Lower lobe of right lung (tissue), 2 donors: ENCODE results near the gene ITGB3BP. TPM values are rescaled to one million over a fixed set of nuclear protein-coding genes. Genes with fewer than 3 reads are reported as not detected.

Experiments
- ATAC-seq, 2 donors: fragments of 200-7000 bp; cut with Tn5 transposase; one replicate each; pipeline ENCODE4 v1.9.1; 2020 to 2022; ENCODE audit warnings: mild to moderate bottlenecking in 2 of 2, moderate library complexity in 2 of 2
- DNase-seq: peaks from one replicate; pipeline ENCODE4 v3.0.0-alpha.2; 2020
- H3K27ac ChIP-seq: fragments of 200-600 bp; one replicate; pipeline ENCODE4 v1.8.0; 2022
- H3K27me3 ChIP-seq: fragments of 200-600 bp; one replicate; pipeline ENCODE4 v1.8.0; 2022; ENCODE audit warnings: low read depth
- H3K36me3 ChIP-seq: fragments of 200-600 bp; one replicate; pipeline ENCODE4 v1.8.0; 2022; ENCODE audit warnings: mild to moderate bottlenecking
- H3K4me1 ChIP-seq: fragments of 200-600 bp; one replicate; pipeline ENCODE4 v1.8.0; 2022
- H3K4me3 ChIP-seq: fragments of 200-600 bp; one replicate; pipeline ENCODE4 v1.8.0; 2022; ENCODE audit warnings: mild to moderate bottlenecking
- H3K9me3 ChIP-seq: fragments of 200-600 bp; one replicate; pipeline ENCODE4 v1.8.0; 2022
- CTCF ChIP-seq: fragments of 200-600 bp; IDR thresholded peaks from one replicate; pipeline ENCODE4 v1.8.0; 2022; ENCODE audit warnings: antibody characterized with exemption, mild to moderate bottlenecking
- intact Hi-C: fragments of 100-400 bp; cut with DNase I; formaldehyde crosslinking; loops from one replicate; pipeline ENCODE4 v1.11.0; 2022
- total RNA-seq: library from RNA; stranded (reverse); fragmentation: NEBNext Ultra II Directional; extraction: Animal tissue kit (Norgen Biotek cat#: 25700); gene quantifications from one replicate; pipeline ENCODE4 v1.2.1, GENCODE V29; 2021
- donor health status: DM: no; HTN: yes; CAD: no; lungs with severe emphysema.

The ITGB3BP gene
- total RNA-seq, 1 donor from 2014 or later, result 18.5 TPM

DNA sequence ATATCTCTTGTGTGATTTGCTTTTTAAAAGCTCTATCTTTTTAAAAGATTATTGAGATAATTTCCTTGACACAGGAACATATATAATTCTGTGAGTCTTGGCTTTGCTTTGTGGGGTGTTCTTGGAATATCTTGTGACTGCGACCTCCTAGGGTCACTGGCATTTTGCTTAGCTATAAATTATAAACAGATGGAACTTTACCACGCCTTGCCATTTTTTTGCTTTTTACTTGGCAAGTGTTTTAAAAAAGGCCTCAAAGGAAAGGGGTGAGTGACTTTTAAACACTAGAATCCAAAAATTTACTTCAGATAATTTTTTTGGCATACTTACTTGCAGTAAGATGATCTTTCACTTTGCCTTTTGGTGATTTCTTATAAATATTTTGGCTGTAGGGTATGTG lies 112.0 kb downstream of the ITGB3BP start:
- TF ChIP-seq CTCF, result no peak

GRCh38 chr1:63408331-63408730 lies 114.7 kb downstream of the ITGB3BP start:
- ATAC-seq, result no peak
- intact Hi-C loops, result no loop called here
- TF ChIP-seq CTCF, result no peak

More for the DNA sequence above, 112.0 kb downstream of the ITGB3BP start:
- no peak for ATAC-seq
- no peak overlapping the region for H3K27ac ChIP-seq
- no peak for DNase-seq
- no peaks in the 10 kb centered on the region for H3K4me1 ChIP-seq
- intact Hi-C loops, result no loop called here
- no peak overlapping the region for H3K4me3 ChIP-seq
- no peaks in the 10 kb centered on the region for H3K9me3 ChIP-seq
- H3K27me3 ChIP-seq, result no peaks in the 10 kb centered on the region
- peaks cover 9% of the 10 kb centered on the region for H3K36me3 ChIP-seq

DNA sequence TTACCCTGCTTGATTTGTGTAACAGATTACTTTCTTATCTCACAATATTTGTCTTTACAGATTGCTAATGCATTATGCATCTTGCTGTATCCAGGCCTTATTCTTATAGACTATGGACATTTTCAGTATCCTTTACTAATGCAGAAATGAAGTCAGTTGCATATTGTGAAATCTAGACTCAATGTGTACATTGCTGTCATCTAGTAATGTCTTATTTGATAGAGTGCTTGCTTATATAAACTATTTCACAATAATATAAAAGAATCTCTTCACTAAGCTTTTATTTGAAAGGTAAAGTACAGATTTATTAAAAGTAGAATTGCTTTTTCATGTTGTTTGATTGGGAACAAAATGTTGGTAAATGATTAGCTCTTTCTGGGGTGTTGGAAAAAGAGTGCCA lies 116.0 kb downstream of the ITGB3BP start:
- Histone ChIP-seq H3K27ac (no peak overlapping the region), H3K4me3 (no peak overlapping the region), H3K4me1 (no peaks in the 10 kb centered on the region), H3K9me3 (no peaks in the 10 kb centered on the region), H3K27me3 (no peaks in the 10 kb centered on the region), H3K36me3 (peaks cover 8% of the 10 kb centered on the region)
- ATAC-seq (no peak), DNase-seq (no peak)
- intact Hi-C loops, result no loop called here
- TF ChIP-seq CTCF, result no peak

More at GRCh38 chr1:63408331-63408730, 114.7 kb downstream of the ITGB3BP start:
- Histone ChIP-seq H3K27me3 (no peaks in the 10 kb centered on the region), H3K4me3 (no peak overlapping the region), H3K9me3 (no peaks in the 10 kb centered on the region), H3K36me3 (peaks cover 11% of the 10 kb centered on the region), H3K27ac (no peak overlapping the region), H3K4me1 (no peaks in the 10 kb centered on the region)
- DNase-seq, result no peak

DNA sequence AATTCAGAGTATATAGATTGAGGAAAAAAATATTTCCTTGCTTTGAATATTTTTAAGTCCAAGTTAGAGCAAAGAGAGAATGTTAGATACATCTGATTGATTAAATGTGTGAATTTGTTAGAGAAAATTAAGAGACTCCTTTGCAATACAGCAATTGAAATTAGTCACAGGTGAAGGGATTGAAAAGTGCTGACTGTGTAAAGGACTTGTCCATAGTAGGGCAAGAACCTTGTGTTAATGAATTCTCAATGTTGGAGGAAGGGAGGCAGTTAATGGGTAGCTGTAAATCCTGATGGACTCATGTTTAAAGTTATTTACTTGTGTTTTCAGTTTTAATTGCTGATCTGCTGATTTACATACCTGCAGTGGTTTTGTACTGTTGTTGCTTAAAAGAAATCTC lies 117.0 kb downstream of the ITGB3BP start:
- no peak overlapping the region for H3K4me3 ChIP-seq
- H3K4me1 ChIP-seq, result no peaks in the 10 kb centered on the region
- H3K27me3 ChIP-seq, result no peaks in the 10 kb centered on the region
- peaks cover 6% of the 10 kb centered on the region for H3K36me3 ChIP-seq
- no peak overlapping the region for H3K27ac ChIP-seq
- no peak for DNase-seq
- no peak for TF ChIP-seq CTCF
- ATAC-seq, result no peak
- intact Hi-C loops, result no loop called here
- no peaks in the 10 kb centered on the region for H3K9me3 ChIP-seq

- ATAC-seq (no peak), DNase-seq (no peak)
- Histone ChIP-seq H3K36me3 (peaks cover 6% of the 10 kb centered on the region), H3K27ac (no peak overlapping the region), H3K4me3 (no peak overlapping the region), H3K27me3 (no peaks in the 10 kb centered on the region), H3K4me1 (no peaks in the 10 kb centered on the region), H3K9me3 (no peaks in the 10 kb centered on the region)
- intact Hi-C loops, result no loop called here
- TF ChIP-seq CTCF, result no peak
Measured at GRCh38 chr1:63405021-63405420, 118.0 kb downstream of the ITGB3BP start.

DNA sequence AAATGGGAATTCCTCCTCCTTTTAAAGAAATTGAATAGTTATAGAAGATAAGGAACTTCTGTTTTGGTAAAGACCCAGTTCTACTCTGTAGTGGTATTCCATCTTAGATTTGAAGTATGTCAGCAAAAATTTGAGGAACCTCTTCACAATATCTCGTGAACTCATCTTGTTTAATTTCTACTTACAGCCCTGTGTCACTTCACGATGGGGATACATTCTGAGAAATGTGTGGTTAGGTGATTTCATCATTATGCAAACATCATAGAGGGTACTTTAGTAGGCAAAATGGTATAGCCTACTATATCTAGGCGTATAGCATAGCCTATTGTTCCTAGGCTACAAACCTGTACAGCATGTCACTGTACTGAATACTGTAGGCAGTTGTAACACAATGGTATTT lies 119.6 kb downstream of the ITGB3BP start:
- H3K4me1 ChIP-seq, result no peaks in the 10 kb centered on the region
- H3K36me3 ChIP-seq, result peaks cover 16% of the 10 kb centered on the region
- intact Hi-C loops, result no loop called here
- DNase-seq (no peak), ATAC-seq (no peak)
- H3K4me3 ChIP-seq, result no peak overlapping the region
- H3K27me3 ChIP-seq, result no peaks in the 10 kb centered on the region
- H3K27ac ChIP-seq, result no peak overlapping the region
- H3K9me3 ChIP-seq, result no peaks in the 10 kb centered on the region
- no peak for TF ChIP-seq CTCF
